Colonic mucosa (tissue), 4 donors: Measurements from ENCODE around the gene PGPEP1. TPM values are rescaled to one million over a fixed set of nuclear protein-coding genes. Genes with fewer than 3 reads are reported as not detected.

ENCODE experiments used
- DNase-seq: peaks from one replicate; pipeline ENCODE4 v3.0.0-alpha.2; 2020
- H3K27ac ChIP-seq: fragments of 200-600 bp; one replicate; pipeline ENCODE4 v1.8.0; 2021
- H3K27me3 ChIP-seq: fragments of 200-600 bp; one replicate; pipeline ENCODE4 v1.8.0; 2021
- H3K36me3 ChIP-seq: fragments of 200-600 bp; one replicate; pipeline ENCODE4 v1.8.0; 2021
- H3K4me1 ChIP-seq: fragments of 200-600 bp; one replicate; pipeline ENCODE4 v1.8.0; 2021; ENCODE audit warnings: mild to moderate bottlenecking
- H3K4me3 ChIP-seq: fragments of 200-600 bp; one replicate; pipeline ENCODE4 v1.8.0; 2021
- H3K9ac ChIP-seq, 2 donors: one replicate each; pipeline ENCODE4 v1.7.0; 2013; ENCODE audit warnings: control low read depth in 2 of 2, low read depth in 2 of 2, low read length in 2 of 2
- H3K9me3 ChIP-seq: fragments of 200-600 bp; one replicate; pipeline ENCODE4 v1.8.0; 2021
- CTCF ChIP-seq: fragments of 200-600 bp; IDR thresholded peaks from one replicate; pipeline ENCODE4 v1.8.0; 2022; ENCODE audit warnings: antibody characterized with exemption, mild to moderate bottlenecking
- intact Hi-C: fragments of 100-400 bp; cut with DNase I; formaldehyde crosslinking; loops from one replicate; pipeline ENCODE4 v1.14.1; 2022
- total RNA-seq, 2 donors: library from RNA; stranded (reverse); fragmentation: NEBNext Ultra II Directional in 1 of 2; extraction: Animal tissue kit (Norgen Biotek cat#: 25700) in 1 of 2; gene quantifications; one replicate each; pipeline ENCODE4 v1.2.1, GENCODE V29; 2021
- donor health status: healthy.
- donor health status: DM: no; HTN: no; CAD: no.
- donor health status: DM: no; HTN: no; CAD: no.

Gene PGPEP1
- total RNA-seq, 2 donors from 2014 or later, result 62.6 to 99.0 TPM

GRCh38 chr19:18414504-18415177 is 74.2 kb downstream of the PGPEP1 start:
- Histone ChIP-seq H3K9me3 (no peaks in the 10 kb centered on the region), H3K4me1 (peaks cover 17% of the 10 kb centered on the region), H3K9ac (peak overlapping the region in 1 of 2 donors; percentile 55), H3K27me3 (peaks cover 13% of the 10 kb centered on the region), H3K27ac (peak overlapping the region; percentile 79), H3K36me3 (no peaks in the 10 kb centered on the region), H3K4me3 (no peak overlapping the region)
- TF ChIP-seq CTCF, result no peak
- intact Hi-C loops, result loop anchor here (10.0 kb wide), 1 partner anchor 210 kb away; the partner anchor contains the start of gene RAB3A
- DNase-seq, result no peak

- Histone ChIP-seq H3K4me3 (no peak overlapping the region), H3K4me1 (peaks cover 18% of the 10 kb centered on the region), H3K9ac (peak overlapping the region; percentile 30 to 55), H3K27ac (peak overlapping the region; percentile 79), H3K36me3 (no peaks in the 10 kb centered on the region), H3K27me3 (peaks cover 13% of the 10 kb centered on the region), H3K9me3 (no peaks in the 10 kb centered on the region)
- DNase-seq, result peak; percentile 55
- intact Hi-C loops, result loop anchor here (10.0 kb wide), 1 partner anchor 211 kb away; the partner anchor contains the start of gene RAB3A
- TF ChIP-seq CTCF, result no peak
These were observed 74.9 kb downstream of the PGPEP1 start for GRCh38 chr19:18415178-18415867.

GRCh38 chr19:18416778-18417249 is 76.4 kb downstream of the PGPEP1 start:
- DNase-seq, result peak; percentile 85

GRCh38 chr19:18417250-18418028 is 77.0 kb downstream of the PGPEP1 start:
- no peaks in the 10 kb centered on the region for H3K9me3 ChIP-seq
- H3K4me1 ChIP-seq, result peaks cover 28% of the 10 kb centered on the region
- H3K4me3 ChIP-seq, result peak overlapping the region; percentile 28
- intact Hi-C loops, result loop anchor here (10.0 kb wide), 1 partner anchor 213 kb away; the partner anchor contains the start of gene RAB3A
- peak overlapping the region; percentile 79 for H3K27ac ChIP-seq
- H3K9ac ChIP-seq, result peak overlapping the region; percentile 65 to 81
- no peak for TF ChIP-seq CTCF
- H3K27me3 ChIP-seq, result peaks cover 13% of the 10 kb centered on the region
- DNase-seq, result peak; percentile 73
- no peaks in the 10 kb centered on the region for H3K36me3 ChIP-seq

More at GRCh38 chr19:18416778-18417249, 76.4 kb downstream of the PGPEP1 start:
- peak overlapping the region; percentile 28 for H3K4me3 ChIP-seq
- TF ChIP-seq CTCF, result no peak
- no peaks in the 10 kb centered on the region for H3K36me3 ChIP-seq
- no peaks in the 10 kb centered on the region for H3K9me3 ChIP-seq
- peaks cover 28% of the 10 kb centered on the region for H3K4me1 ChIP-seq
- peak overlapping the region; percentile 79 for H3K27ac ChIP-seq
- peak overlapping the region; percentile 65 to 71 for H3K9ac ChIP-seq
- peaks cover 13% of the 10 kb centered on the region for H3K27me3 ChIP-seq
- intact Hi-C loops, result loop anchor here (10.0 kb wide), 1 partner anchor 212 kb away; the partner anchor contains the start of gene RAB3A

- Histone ChIP-seq H3K9me3 (no peaks in the 10 kb centered on the region), H3K4me3 (peak overlapping the region; percentile 28), H3K27me3 (peaks cover 13% of the 10 kb centered on the region), H3K36me3 (no peaks in the 10 kb centered on the region), H3K27ac (peak overlapping the region; percentile 79), H3K4me1 (peaks cover 28% of the 10 kb centered on the region), H3K9ac (peak overlapping the region; percentile 16 to 81)
- DNase-seq, result no peak
- intact Hi-C loops, result loop anchor here (10.0 kb wide), 1 partner anchor 213 kb away; the partner anchor contains the start of gene RAB3A
- no peak for TF ChIP-seq CTCF
These were observed 77.7 kb downstream of the PGPEP1 start for GRCh38 chr19:18418029-18418482.
